H1 (cell line): Measurements from ENCODE around the gene SLC16A8. TPM values are rescaled to one million over a fixed set of nuclear protein-coding genes. Genes with fewer than 3 reads are reported as not detected.

Experiments
- CTCF ChIA-PET: fragments of 300-600 bp; sonication (Branson Sonifier 250); formaldehyde crosslinking; loops from one replicate; lab custom pipeline; 2021; ENCODE audit not compliant: partially characterized antibody; lab: Charles Lee
- POLR2A ChIA-PET: fragments of 300-600 bp; sonication (Branson Sonifier 250); formaldehyde crosslinking; loops from one replicate; lab custom pipeline; 2021; ENCODE audit warnings: inconsistent platforms; ENCODE audit not compliant: partially characterized antibody; lab: Charles Lee
- DNase-seq, 2 experiments: peaks; one replicate each; pipeline versions ENCODE4 v3.0.0 to v3.0.0-alpha.2; 2010 to 2022; ENCODE audit warnings: low spot score in 2 of 2, low read depth in 1 of 2, mixed read lengths in 1 of 2
- FAIRE-seq: peaks from 2 replicates; lab custom pipeline; 2011; peaks lifted over from hg19 to GRCh38; lab: Jason Lieb, UNC
- H2AFZ ChIP-seq: 2 replicates; pipeline ENCODE4 v1.8.1; 2012; ENCODE audit warnings: low read length, inconsistent platforms
- H2AK5ac ChIP-seq: 2 replicates; pipeline ENCODE4 v1.6.1; 2013; ENCODE audit warnings: low read depth, low read length
- H2BK120ac ChIP-seq: replicated peaks from 2 replicates; pipeline ENCODE3; 2013; ENCODE audit warnings: low read depth, low read length, inconsistent platforms
- H2BK12ac ChIP-seq: 2 replicates; pipeline ENCODE4 v1.6.1; 2013; ENCODE audit warnings: low read depth, low read length
- H2BK15ac ChIP-seq: 2 replicates; pipeline ENCODE4 v1.6.1; 2013; ENCODE audit warnings: low read length
- H2BK20ac ChIP-seq: 2 replicates; pipeline ENCODE4 v1.6.1; 2013; ENCODE audit warnings: low read length
- H2BK5ac ChIP-seq: 2 replicates; pipeline ENCODE4 v1.6.1; 2013; ENCODE audit warnings: low read depth, low read length
- H3K14ac ChIP-seq: 2 replicates; pipeline ENCODE4 v1.6.1; 2013; ENCODE audit warnings: inconsistent platforms; ENCODE audit not compliant: insufficient read length
- H3K18ac ChIP-seq: 2 replicates; pipeline ENCODE4 v1.6.1; 2013; ENCODE audit warnings: low read length; ENCODE audit errors: extremely low read depth
- H3K23ac ChIP-seq: 2 replicates; pipeline ENCODE4 v1.6.1; 2013; ENCODE audit warnings: inconsistent platforms; ENCODE audit not compliant: insufficient read length
- H3K23me2 ChIP-seq: 2 replicates; pipeline ENCODE4 v1.6.1; 2013; ENCODE audit warnings: low read depth, low read length
- H3K27ac ChIP-seq: 2 replicates; pipeline ENCODE4 v1.6.1; 2011; ENCODE audit warnings: low read depth, low read length, inconsistent platforms
- H3K27me3 ChIP-seq, 4 experiments: replicated peaks in 1 of 4; 1 replicate in 1 of 4; 2 replicates in 3 of 4; pipeline versions ENCODE4 v1.6.1 to v1.8.1; 2011 to 2013; ENCODE audit warnings: low read length in 3 of 4, mild to moderate bottlenecking in 3 of 4, inconsistent platforms in 2 of 4, mixed read lengths in 2 of 4, moderate library complexity in 1 of 4; ENCODE audit not compliant: control insufficient read depth in 3 of 4, insufficient read depth in 3 of 4; ENCODE audit errors: extremely low read depth in 1 of 4
- H3K36me3 ChIP-seq, 4 experiments: 2 replicates each; pipeline versions ENCODE4 v1.6.1 to v1.8.1; 2011 to 2013; ENCODE audit warnings: mild to moderate bottlenecking in 4 of 4, low read length in 3 of 4, moderate library complexity in 2 of 4, control low read depth in 1 of 4, inconsistent platforms in 1 of 4; ENCODE audit not compliant: insufficient read depth in 4 of 4, control insufficient read depth in 2 of 4
- H3K4ac ChIP-seq: replicated peaks from 2 replicates; pipeline ENCODE3; 2013; ENCODE audit warnings: low read length, low read depth, mixed read lengths, inconsistent platforms; ENCODE audit not compliant: insufficient read length
- H3K4me1 ChIP-seq, 4 experiments: replicated peaks in 1 of 4; 1 replicate in 1 of 4; 2 replicates in 3 of 4; pipeline versions ENCODE4 v1.6.1 to v1.8.1; 2011 to 2013; ENCODE audit warnings: low read length in 3 of 4, inconsistent platforms in 2 of 4, mixed read lengths in 1 of 4; ENCODE audit not compliant: insufficient read depth in 4 of 4, control insufficient read depth in 3 of 4
- H3K4me2 ChIP-seq, 2 experiments: 2 replicates each; pipeline versions ENCODE4 v1.6.1 to v1.8.1; 2011 to 2013; ENCODE audit warnings: low read depth in 2 of 2, low read length in 2 of 2, control low read depth in 1 of 2, inconsistent platforms in 1 of 2, mild to moderate bottlenecking in 1 of 2; ENCODE audit not compliant: insufficient read depth in 1 of 2
- H3K4me3 ChIP-seq, 4 experiments: fragments of 200-600, 300-600 bp in 1 of 4; sonication (generic), shearing (Covaris generic), sonication (Bioruptor Twin) in 1 of 4; 2 replicates each; pipeline versions ENCODE4 v1.5.1 to v1.8.1; 2011 to 2016; ENCODE audit warnings: low read length in 4 of 4, low read depth in 3 of 4, control low read depth in 2 of 4, inconsistent platforms in 2 of 4, mild to moderate bottlenecking in 2 of 4, mixed read lengths in 1 of 4, moderate library complexity in 1 of 4; ENCODE audit not compliant: insufficient read depth in 2 of 4; ENCODE audit errors: extremely low read depth in 1 of 4
- H3K56ac ChIP-seq: replicated peaks from 2 replicates; pipeline ENCODE3; 2013; ENCODE audit warnings: low read depth, mild to moderate bottlenecking, mixed read lengths, low read length, inconsistent platforms; ENCODE audit not compliant: insufficient read length
- H3K79me1 ChIP-seq: 2 replicates; pipeline ENCODE4 v1.6.1; 2013; ENCODE audit warnings: low read depth, low read length, control low read depth
- H3K79me2 ChIP-seq, 2 experiments: 2 replicates each; pipeline versions ENCODE4 v1.6.1 to v1.8.1; 2012 to 2013; ENCODE audit warnings: low read length in 2 of 2, mild to moderate bottlenecking in 2 of 2, inconsistent platforms in 1 of 2; ENCODE audit not compliant: insufficient read depth in 2 of 2, control insufficient read depth in 1 of 2
- H3K9ac ChIP-seq, 4 experiments: replicated peaks in 1 of 4; 1 replicate in 1 of 4; 2 replicates in 3 of 4; pipeline versions ENCODE4 v1.6.1 to v1.8.1; 2011 to 2013; ENCODE audit warnings: low read depth in 3 of 4, low read length in 3 of 4, control low read depth in 2 of 4, mild to moderate bottlenecking in 2 of 4, moderate library complexity in 2 of 4, inconsistent platforms in 1 of 4; ENCODE audit errors: extremely low read depth in 1 of 4
- H3K9me3 ChIP-seq, 2 experiments: 2 replicates each; pipeline versions ENCODE4 v1.6.1 to v1.8.1; 2012 to 2013; ENCODE audit warnings: mild to moderate bottlenecking in 2 of 2, moderate library complexity in 2 of 2, control low read depth in 1 of 2, inconsistent platforms in 1 of 2, low read depth in 1 of 2, low read length in 1 of 2, mixed read lengths in 1 of 2; ENCODE audit not compliant: insufficient read depth in 2 of 2
- H4K20me1 ChIP-seq, 2 experiments: replicated peaks in 1 of 2; 2 replicates each; pipeline versions ENCODE3 to v1.8.1; 2011 to 2013; ENCODE audit warnings: inconsistent platforms in 2 of 2, low read length in 2 of 2, mild to moderate bottlenecking in 1 of 2; ENCODE audit not compliant: insufficient read depth in 2 of 2, control insufficient read depth in 1 of 2
- H4K5ac ChIP-seq: 2 replicates; pipeline ENCODE4 v1.6.1; 2013; ENCODE audit warnings: low read length, low read depth, mixed read lengths, inconsistent platforms; ENCODE audit not compliant: insufficient read length
- H4K8ac ChIP-seq: 2 replicates; pipeline ENCODE4 v1.8.0; 2013; ENCODE audit warnings: mild to moderate bottlenecking, moderate library complexity, low read length, inconsistent platforms; ENCODE audit not compliant: insufficient read depth; ENCODE audit errors: extremely low read depth
- H4K91ac ChIP-seq: replicated peaks from 2 replicates; pipeline ENCODE3; 2013; ENCODE audit warnings: low read length, mixed read lengths, inconsistent platforms; ENCODE audit not compliant: insufficient read length
- BCL11A ChIP-seq, 2 experiments: IDR thresholded peaks; one replicate each; pipeline ENCODE4 v1.6.1; 2011; ENCODE audit warnings: low read depth in 2 of 2, low read length in 2 of 2, mild to moderate bottlenecking in 2 of 2
- CEBPB ChIP-seq: IDR thresholded peaks from 2 replicates; pipeline ENCODE4 v1.6.1; 2012; ENCODE audit warnings: low read depth, low read length
- CHD2 ChIP-seq: IDR thresholded peaks from 2 replicates; pipeline ENCODE4 v1.6.1; 2012; ENCODE audit warnings: low read length, improper control_type of control experiment
- HDAC2 ChIP-seq, 2 experiments: fragments of 300-600 bp in 1 of 2; sonication (generic) in 1 of 2; IDR thresholded peaks; 2 replicates each; pipeline ENCODE4 v1.6.1; 2011 to 2012; ENCODE audit warnings: low read depth in 2 of 2, low read length in 2 of 2, mild to moderate bottlenecking in 2 of 2, moderate library complexity in 2 of 2, borderline replicate concordance in 1 of 2, inconsistent platforms in 1 of 2
- HDAC6 ChIP-seq: IDR thresholded peaks from one replicate; pipeline ENCODE4 v1.7.1; 2012; ENCODE audit warnings: low read depth, mild to moderate bottlenecking, inconsistent platforms, low read length, moderate library complexity
- KDM4A ChIP-seq: IDR thresholded peaks from one replicate; pipeline ENCODE4 v1.7.1; 2012; ENCODE audit warnings: low read depth, mild to moderate bottlenecking, moderate library complexity, low read length, inconsistent platforms; ENCODE audit not compliant: severe bottlenecking
- NRF1 ChIP-seq: IDR thresholded peaks from 2 replicates; pipeline ENCODE4 v1.6.1; 2011; ENCODE audit warnings: mild to moderate bottlenecking, low read depth, low read length, improper control_type of control experiment
- POU5F1 ChIP-seq: IDR thresholded peaks from 2 replicates; pipeline ENCODE4 v1.6.1; 2011; ENCODE audit warnings: low read depth, mild to moderate bottlenecking, low read length, moderate library complexity
- RAD21 ChIP-seq, 2 experiments: IDR thresholded peaks in 1 of 2; conservative IDR thresholded peaks in 1 of 2; 2 replicates each; pipeline ENCODE4 v1.6.1; 2011; ENCODE audit warnings: low read depth in 2 of 2, low read length in 2 of 2, improper control_type of control experiment in 1 of 2, inconsistent platforms in 1 of 2, mild to moderate bottlenecking in 1 of 2, moderate library complexity in 1 of 2
- TAF1 ChIP-seq: IDR thresholded peaks from 2 replicates; pipeline ENCODE4 v1.6.1; 2011; ENCODE audit warnings: mild to moderate bottlenecking, low read depth, low read length
- TEAD4 ChIP-seq: IDR thresholded peaks from 2 replicates; pipeline ENCODE4 v1.6.1; 2012; ENCODE audit warnings: low read depth, low read length, inconsistent platforms, mixed read lengths
- WGBS, 2 experiments: shearing (Covaris generic) in 1 of 2; methylation state at CpG; one replicate each; pipeline versions ENCODE4 v1.1.6 to v1.1.7; 2013 to 2015; ENCODE audit warnings: low lambda C conversion rate in 2 of 2, mixed read lengths in 2 of 2, inconsistent platforms in 1 of 2, low coverage in 1 of 2, missing lambda C conversion rate in 1 of 2; ENCODE audit not compliant: insufficient replicate concordance in 2 of 2, insufficient coverage in 1 of 2, insufficient read length in 1 of 2; ENCODE audit errors: extremely low coverage in 1 of 2, missing lambda C conversion rate in 1 of 2; 5-methylcytosine and 5-hydroxymethylcytosine counted together
- polyA plus RNA-seq, 7 experiments: library from polyadenylated mRNA; depleted of rRNA in 3 of 7; stranded (reverse) in 5 of 7; unstranded in 2 of 7; fragments of >200 nt in 5 of 7; fragments of 200-250 nt in 2 of 7; gene quantifications; 1 replicate in 5 of 7; 2 replicates in 1 of 7; 4 replicates in 1 of 7; pipeline versions ENCODE4 v1.2.1 to v1.2.3, GENCODE V29; 2011 to 2013; ENCODE audit warnings: missing spikeins in 2 of 7, mixed read lengths in 2 of 7
- total RNA-seq: library from RNA; stranded (reverse); fragmentation: NEBNext Ultra II Directional; extraction: Animal tissue kit (Norgen Biotek cat#: 25700); gene quantifications from 2 replicates; pipeline ENCODE4 v1.2.1, GENCODE V29; 2021
- TF ChIP-seq, protein P1 (sequence below): IDR thresholded peaks from 2 replicates; pipeline ENCODE4 v1.6.1; 2012; ENCODE audit warnings: inconsistent platforms
- TF ChIP-seq, protein P2 (sequence below): IDR thresholded peaks from 2 replicates; pipeline ENCODE4 v1.6.1; 2011; ENCODE audit warnings: low read depth, mild to moderate bottlenecking, low read length; ENCODE audit not compliant: insufficient read depth

Gene SLC16A8
- total and polyA plus RNA-seq, 2 of the 8 experiments (the other 6 are each of a cell fraction or from before 2014, with no cell fraction given), result 0.70 TPM; not detected in 1

- no peak overlapping the region for H3K56ac ChIP-seq
- H3K4me2 ChIP-seq, result no peak overlapping the region
- H3K27me3 ChIP-seq, result no peaks in the 10 kb centered on the region
- no peak overlapping the region for H3K4me3 ChIP-seq
- H3K4me1 ChIP-seq, result no peaks in the 10 kb centered on the region
- TF ChIP-seq TEAD4 (no peak), NRF1 (no peak), KDM4A (no peak), BCL11A (IDR thresholded peaks at IDR 0.05; ENCODE audit: low read depth in 2 of 2, low read length in 2 of 2) (no peak), RAD21 (IDR thresholded peaks at IDR 0.05 in 1 of 2, conservative IDR thresholded peaks at IDR 0.05 in 1 of 2; ENCODE audit: low read depth in 2 of 2, low read length in 2 of 2) (no peak), POU5F1 (no peak), TAF1 (no peak), CHD2 (no peak), CEBPB (no peak), HDAC2 (IDR thresholded peaks at IDR 0.05; ENCODE audit: borderline replicate concordance in 1 of 2, low read depth in 2 of 2, low read length in 2 of 2) (no peak), HDAC6 (no peak)
- TF ChIP-seq, protein P1, sequence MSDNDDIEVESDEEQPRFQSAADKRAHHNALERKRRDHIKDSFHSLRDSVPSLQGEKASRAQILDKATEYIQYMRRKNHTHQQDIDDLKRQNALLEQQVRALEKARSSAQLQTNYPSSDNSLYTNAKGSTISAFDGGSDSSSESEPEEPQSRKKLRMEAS, result no peak
- TF ChIP-seq, protein P2, sequence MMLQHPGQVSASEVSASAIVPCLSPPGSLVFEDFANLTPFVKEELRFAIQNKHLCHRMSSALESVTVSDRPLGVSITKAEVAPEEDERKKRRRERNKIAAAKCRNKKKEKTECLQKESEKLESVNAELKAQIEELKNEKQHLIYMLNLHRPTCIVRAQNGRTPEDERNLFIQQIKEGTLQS, result no peak
- TF ChIP-seq, all 59 proteins: peak for 0
- H2BK15ac ChIP-seq, result no peak overlapping the region
- no peak overlapping the region for H3K23ac ChIP-seq
- no peak overlapping the region for H3K14ac ChIP-seq
- FAIRE-seq, result no peak
- no peaks in the 10 kb centered on the region for H3K9me3 ChIP-seq
- H2BK120ac ChIP-seq, result no peak overlapping the region
- WGBS, 2 experiments, result 93% methylated on average over 4 of the region's 8 CpGs; no CpG with 5 or more reads in 1 of the 2 experiments
- no peak overlapping the region for H3K9ac ChIP-seq
- H2BK5ac ChIP-seq, result no peak overlapping the region
- no peaks in the 10 kb centered on the region for H3K23me2 ChIP-seq
- peaks cover 7 to 20% (median 12%) of the 10 kb centered on the region in 4 experiments; a peak in 7 of 8 replicates for H3K36me3 ChIP-seq
- H2BK20ac ChIP-seq, result no peak overlapping the region
- no peak overlapping the region for H2AFZ ChIP-seq
- no peaks in the 10 kb centered on the region for H3K79me2 ChIP-seq
- no peak overlapping the region for H3K4ac ChIP-seq
- H4K5ac ChIP-seq, result no peak overlapping the region
- no peaks in the 10 kb centered on the region for H3K79me1 ChIP-seq
- H4K91ac ChIP-seq, result no peak overlapping the region
- no peak overlapping the region for H4K8ac ChIP-seq
- DNase-seq, result no peak
- CTCF ChIA-PET, result interaction anchor here (0.5 to 12.5 kb wide), 9 partner anchors 9 to 1160 kb away, joined by 3 to 264 read pairs (median 6); partner anchors contain the start of gene PICK1
- no peak overlapping the region for H3K18ac ChIP-seq
- peaks cover 0 to 4% of the 10 kb centered on the region in 2 experiments for H4K20me1 ChIP-seq
- no peak overlapping the region for H2BK12ac ChIP-seq
- no peak overlapping the region for H3K27ac ChIP-seq
- no peak overlapping the region for H2AK5ac ChIP-seq
- POLR2A ChIA-PET, result interaction anchor here (0.9 to 1.2 kb wide), 3 partner anchors 8 to 67 kb away, joined by 3 to 5 read pairs (median 3); partner anchors contain the start of gene PICK1
Measured at GRCh38 chr22:38065539-38065938, 18.4 kb downstream of the SLC16A8 start.
